Activated CD4-positive, CD25-positive, alpha-beta regulatory T cell treated with anti-CD3 and anti-CD28 coated beads, Interleukin-2, amount 50 U/mL, for 72 hours (primary cell): ENCODE results near the gene ENDOV.

Experiments
- DNase-seq: peaks from one replicate; pipeline ENCODE4 v3.0.0; 2021

The ENDOV gene

GRCh38 chr17:80432961-80433550 lies 18.1 kb downstream of the ENDOV start:
- DNase-seq = no peak

GRCh38 chr17:80433916-80434666 lies 19.1 kb downstream of the ENDOV start:
- DNase-seq = no peak

DNA sequence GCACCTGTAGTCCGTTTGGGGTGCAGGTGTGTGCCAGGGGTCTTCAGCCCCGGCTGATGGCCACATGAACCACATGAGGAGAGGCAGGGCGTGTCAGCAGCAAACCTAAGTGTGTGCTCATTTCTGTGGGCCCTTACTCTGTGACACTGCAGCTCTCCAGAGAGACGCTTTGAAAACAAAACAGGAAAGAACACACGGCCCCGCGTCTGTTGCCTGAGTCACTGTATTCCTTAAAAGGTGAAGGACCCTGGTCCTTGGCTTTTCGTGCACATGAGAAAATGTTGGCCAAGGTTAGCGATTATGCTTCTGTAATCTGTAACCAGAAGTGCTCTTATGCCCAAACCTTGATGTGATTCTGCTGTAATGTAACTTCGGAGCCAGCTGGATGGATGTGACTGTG lies 22.6 kb downstream of the ENDOV start:
- DNase-seq = no peak

DNA sequence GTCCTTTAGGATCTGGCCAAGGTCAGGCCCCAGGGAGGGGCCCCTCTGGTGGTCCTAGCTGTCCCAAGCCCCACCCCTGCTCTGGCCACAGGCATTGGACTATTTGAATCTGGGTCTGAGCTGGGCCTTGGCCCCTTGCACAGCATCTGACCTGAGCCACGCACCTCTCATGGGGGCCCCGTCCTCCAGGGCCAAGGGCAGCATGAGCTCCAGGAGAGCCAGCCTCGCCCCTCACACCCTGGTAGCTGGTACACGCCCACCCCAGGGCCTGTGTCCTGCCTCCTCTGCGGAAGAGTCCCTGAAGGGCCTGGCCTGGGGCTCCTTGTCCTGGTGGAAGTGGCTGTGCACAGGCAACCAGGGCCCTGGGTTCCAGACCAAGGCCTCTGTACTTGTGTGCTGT lies 23.8 kb downstream of the ENDOV start:
- no peak for DNase-seq

DNA sequence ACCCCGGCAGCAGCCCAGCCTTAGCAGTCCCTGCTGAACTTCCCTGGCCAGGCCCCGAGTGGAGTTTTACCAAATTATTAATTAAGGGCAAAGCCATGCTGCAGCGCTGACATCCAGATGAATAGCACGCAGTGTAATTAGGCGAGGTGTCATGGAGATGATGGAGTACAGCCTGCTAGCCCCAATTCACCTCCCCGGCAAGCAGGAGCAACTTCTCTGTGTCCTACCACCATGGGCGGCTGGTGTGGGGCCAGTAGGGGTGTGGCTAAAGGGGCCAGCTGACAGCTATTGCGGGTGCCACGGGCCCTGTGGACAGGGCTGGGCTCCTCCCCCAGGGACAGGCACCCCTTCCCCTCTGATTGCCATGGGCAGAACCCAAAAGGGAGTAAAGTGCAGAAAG lies 24.5 kb downstream of the ENDOV start:
- no peak for DNase-seq

GRCh38 chr17:80441133-80441578 lies 26.2 kb downstream of the ENDOV start:
- DNase-seq = peak; percentile 46

DNA sequence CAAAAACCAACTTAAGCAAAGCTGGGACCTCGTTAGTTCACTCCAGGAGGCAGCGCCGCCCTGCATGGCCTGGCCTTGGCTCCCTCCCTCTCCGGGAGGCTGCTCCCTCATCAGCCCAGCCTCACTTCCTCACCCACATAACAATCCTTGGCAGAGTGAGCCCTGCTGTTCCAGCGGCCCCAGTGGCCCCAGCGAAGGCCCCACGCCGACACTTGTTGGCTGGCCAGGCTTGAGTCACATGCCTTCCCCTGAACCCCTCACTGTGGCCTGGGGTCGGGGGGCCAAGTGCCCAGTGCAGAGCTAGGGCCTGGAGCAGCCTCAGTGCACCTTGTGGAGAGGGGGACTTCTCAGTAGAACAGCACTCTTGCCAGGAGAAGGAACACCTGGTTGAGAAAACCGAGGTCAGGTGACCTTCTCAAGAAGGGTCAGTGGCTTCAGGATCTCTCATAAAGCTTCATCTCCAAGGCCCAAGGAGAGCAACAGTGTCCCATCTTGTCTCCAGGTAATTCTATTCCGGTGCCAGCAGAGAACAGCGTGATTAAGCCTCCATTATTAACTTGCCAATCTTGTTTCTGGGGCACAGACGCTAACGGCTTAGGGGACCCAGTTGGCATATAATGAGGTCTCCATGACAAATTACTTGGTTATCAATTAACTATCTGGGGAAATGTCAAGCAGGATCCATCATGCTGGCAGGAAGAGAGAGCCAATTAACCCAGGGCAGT lies 26.8 kb downstream of the ENDOV start:
- DNase-seq = no peak

- DNase-seq = no peak
Observed at GRCh38 chr17:80442323-80442659, 27.3 kb downstream of the ENDOV start.

DNA sequence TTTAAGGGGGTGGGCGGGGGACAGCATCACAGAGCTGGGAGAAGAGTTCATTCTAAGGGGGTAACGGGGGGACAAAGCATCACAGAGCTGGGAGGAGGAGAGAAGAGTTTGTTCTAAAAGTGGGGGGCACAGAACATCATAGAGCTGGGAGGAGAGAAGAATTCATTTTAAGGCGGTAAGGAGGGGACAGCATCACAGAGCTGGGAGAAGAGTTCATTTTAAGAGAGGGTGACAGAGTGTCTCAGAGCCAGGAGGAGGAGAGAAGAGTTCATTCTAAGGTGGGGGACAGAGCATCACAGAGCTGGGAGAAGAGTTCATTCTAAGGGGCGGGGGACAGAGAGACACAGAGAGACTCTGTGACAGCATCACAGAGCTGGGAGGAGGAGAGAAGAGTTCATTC lies 27.8 kb downstream of the ENDOV start:
- DNase-seq = no peak

- no peak for DNase-seq
Observed at GRCh38 chr17:80443498-80443897, 28.5 kb downstream of the ENDOV start.

DNA sequence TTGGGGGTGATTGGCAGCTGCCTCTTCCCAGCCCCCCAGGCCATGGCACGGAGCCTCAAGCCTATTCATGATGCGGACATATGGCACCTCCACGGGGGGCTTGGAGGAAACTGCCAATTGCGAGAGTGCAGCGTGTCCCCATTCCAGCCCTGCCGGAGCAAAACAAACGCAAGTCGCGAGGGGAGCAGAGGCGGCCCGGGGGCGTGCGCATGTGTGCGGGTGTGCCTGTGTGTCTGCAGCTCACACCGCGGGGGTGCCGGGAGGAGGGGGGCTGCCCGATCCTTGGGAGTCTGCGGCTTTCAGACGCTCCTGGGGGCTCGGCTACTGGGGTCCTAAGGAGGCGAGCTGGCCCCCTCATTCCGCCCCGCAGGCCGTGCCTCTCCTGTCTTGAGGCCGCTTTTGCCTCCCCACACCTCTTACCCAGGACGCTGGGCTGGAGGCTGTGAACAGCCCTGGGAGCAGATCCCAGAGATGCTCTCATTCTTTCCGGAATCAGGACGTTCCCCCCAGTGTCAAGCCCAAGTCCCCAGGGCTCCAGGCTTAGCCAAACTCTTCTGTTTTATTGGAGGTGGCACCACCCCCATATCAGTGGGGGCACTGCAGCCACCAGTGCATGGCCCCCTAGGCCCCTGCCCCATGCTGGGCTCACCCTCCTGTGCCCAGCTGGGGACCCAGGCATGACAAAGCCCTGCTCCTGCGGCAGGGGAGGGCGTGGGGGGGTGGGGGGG lies 29.1 kb downstream of the ENDOV start:
- DNase-seq = no peak

- DNase-seq = no peak
Observed at GRCh38 chr17:80444644-80444979, 29.6 kb downstream of the ENDOV start.

DNA sequence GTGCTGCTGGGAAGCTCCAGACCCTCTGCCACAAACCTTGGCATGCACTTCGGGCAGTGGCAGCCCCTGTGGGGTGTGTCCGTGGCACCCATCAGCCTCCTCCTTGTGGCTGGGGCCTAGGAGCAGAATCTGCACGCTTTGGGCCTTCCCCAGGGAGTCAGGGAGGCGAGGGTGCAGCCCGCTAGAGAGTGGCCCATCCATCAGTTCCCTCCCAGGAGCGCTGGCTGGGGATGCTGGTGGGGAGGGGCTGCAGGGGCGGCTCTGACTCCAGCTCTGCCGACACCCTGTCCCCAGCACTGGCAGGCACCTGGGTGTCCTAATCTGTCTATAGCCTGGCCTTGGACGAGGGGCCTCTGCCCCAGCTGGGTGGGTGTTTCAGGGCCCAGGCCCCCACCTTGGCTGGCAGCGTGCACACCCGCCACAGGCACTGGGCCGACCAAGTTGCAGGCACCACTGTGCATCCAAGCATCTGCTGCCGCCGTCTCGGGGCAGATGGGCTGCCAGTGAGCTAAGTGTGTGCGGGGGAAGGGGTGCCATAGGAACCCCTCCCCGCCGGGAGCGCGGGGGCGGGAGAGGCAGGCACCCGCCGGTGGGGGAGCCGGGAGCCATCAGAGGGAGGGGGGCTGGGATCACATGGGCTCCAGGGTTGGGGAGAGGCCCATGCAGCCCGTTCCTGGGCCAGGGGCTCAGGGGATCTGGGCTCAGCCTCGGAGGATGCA lies 30.2 kb downstream of the ENDOV start:
- DNase-seq = no peak

GRCh38 chr17:80445726-80446110 lies 30.8 kb downstream of the ENDOV start:
- DNase-seq = no peak

GRCh38 chr17:80446645-80447405 lies 31.9 kb downstream of the ENDOV start:
- no peak for DNase-seq

DNA sequence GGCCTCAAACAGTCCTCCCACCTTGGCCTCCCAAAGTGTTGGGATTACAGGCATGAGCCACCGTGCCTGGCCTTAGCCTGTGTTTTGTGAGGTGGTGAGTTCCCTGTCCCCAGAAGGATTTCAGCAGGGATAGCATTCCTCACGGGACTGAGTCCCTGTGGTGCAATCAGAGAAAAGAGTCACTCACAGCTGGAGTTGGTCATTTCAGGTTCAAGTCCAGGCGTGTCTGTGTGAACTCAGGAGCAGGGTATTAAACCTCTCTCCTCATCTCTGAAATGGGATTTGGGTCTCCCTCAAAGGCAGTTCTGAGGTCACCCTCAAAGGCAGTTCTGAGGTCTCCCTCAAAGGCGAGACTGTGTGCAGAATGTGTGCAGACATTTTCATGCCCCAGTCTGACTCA lies 32.8 kb downstream of the ENDOV start:
- DNase-seq = no peak

GRCh38 chr17:80449194-80449929 lies 34.4 kb downstream of the ENDOV start:
- DNase-seq = no peak

- DNase-seq = no peak
Observed at GRCh38 chr17:80449930-80450576, 35.1 kb downstream of the ENDOV start.

DNA sequence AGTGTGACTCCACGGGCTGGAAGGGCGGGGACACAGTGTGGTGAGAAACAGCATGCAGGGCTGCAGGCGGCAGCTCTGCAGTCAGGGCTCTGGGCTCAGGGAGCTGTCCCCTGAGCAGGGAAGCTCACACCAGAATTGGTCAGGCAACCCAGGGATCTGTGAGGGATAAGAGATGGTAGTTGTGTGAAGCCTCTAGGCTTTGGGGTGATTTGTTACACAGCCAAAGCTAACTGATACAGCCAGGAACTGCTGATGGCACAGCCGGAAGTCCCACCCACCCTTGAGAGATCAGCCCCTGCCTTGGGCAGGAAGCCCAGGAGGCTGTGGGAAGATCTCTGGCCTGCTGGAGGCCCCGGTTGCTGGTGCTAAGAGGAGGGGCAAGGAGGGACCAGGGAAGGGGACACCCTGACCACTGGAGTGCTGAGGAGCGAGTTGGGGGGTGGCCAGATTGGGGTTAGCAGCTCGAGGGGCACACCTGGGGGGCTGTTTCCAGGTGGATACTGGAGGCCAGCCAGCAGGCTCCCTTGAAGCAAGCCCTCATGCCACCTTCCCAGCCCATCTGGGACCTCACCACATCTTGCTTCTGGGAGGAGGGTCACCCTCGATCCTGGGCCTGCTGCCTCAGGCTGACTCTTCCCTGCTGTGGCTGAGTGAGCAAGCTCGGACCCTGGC lies 36.3 kb downstream of the ENDOV start:
- DNase-seq = no peak

- DNase-seq = no peak
Observed at GRCh38 chr17:80452173-80452915, 37.4 kb downstream of the ENDOV start.
